Caco-2 (cell line): ENCODE data around the gene TMEM178A. TPM values are rescaled to one million over a fixed set of nuclear protein-coding genes. Genes with fewer than 3 reads are reported as not detected.

ENCODE experiments used
- BruUV-seq: library from RNA; stranded (reverse); fragments of 400-500 nt; replicated peaks from 2 replicates; lab custom pipeline; 2021; lab: Mats Ljungman, UMichigan
- CTCF ChIA-PET: fragments of 300-600 bp; sonication (Branson Sonifier 250); formaldehyde crosslinking; loops from one replicate; lab custom pipeline; 2022; ENCODE audit warnings: antibody characterized with exemption; lab: Charles Lee
- POLR2A ChIA-PET: fragments of 300-600 bp; sonication (Branson Sonifier 250); formaldehyde crosslinking; loops from one replicate; lab custom pipeline; 2022; ENCODE audit warnings: antibody characterized with exemption; lab: Charles Lee
- DNase-seq, 2 experiments: peaks; one replicate each; pipeline versions ENCODE4 v3.0.0 to v3.0.0-alpha.2; 2020 to 2022
- H3K27me3 ChIP-seq: replicated peaks from 2 replicates; pipeline ENCODE4 v1.6.0; 2011; ENCODE audit warnings: low read length; ENCODE audit not compliant: control insufficient read depth, insufficient read depth
- H3K36me3 ChIP-seq: 2 replicates; pipeline ENCODE4 v1.5.1; 2011; ENCODE audit warnings: low read length; ENCODE audit not compliant: control insufficient read depth, insufficient read depth
- H3K4me1 ChIP-seq: fragments of 250-450 bp; sonication (Bioruptor Pico); 2 replicates; pipeline ENCODE4 v1.5.1; 2020; ENCODE audit warnings: mild to moderate bottlenecking
- H3K4me3 ChIP-seq: 2 replicates; pipeline ENCODE4 v1.5.1; 2011; ENCODE audit warnings: low read depth, mild to moderate bottlenecking, control low read depth, low read length
- H3K9me3 ChIP-seq: fragments of 250-450 bp; sonication (Bioruptor Pico); 2 replicates; pipeline ENCODE4 v1.5.1; 2020; ENCODE audit warnings: mild to moderate bottlenecking, moderate library complexity
- H3K27ac Mint-ChIP-seq: one replicate; pipeline ENCODE4 v1.8.0; 2022; ENCODE audit warnings: mixed read lengths; ENCODE audit not compliant: unreplicated experiment
- H3K27me3 Mint-ChIP-seq: one replicate; pipeline ENCODE4 v1.8.0; 2022; ENCODE audit warnings: mixed read lengths; ENCODE audit not compliant: insufficient read depth, unreplicated experiment
- H3K36me3 Mint-ChIP-seq: one replicate; pipeline ENCODE4 v1.8.0; 2022; ENCODE audit warnings: mild to moderate bottlenecking, mixed read lengths; ENCODE audit not compliant: insufficient read depth, unreplicated experiment
- H3K4me1 Mint-ChIP-seq: one replicate; pipeline ENCODE4 v1.8.0; 2022; ENCODE audit warnings: low read depth, mixed read lengths; ENCODE audit not compliant: unreplicated experiment
- H3K4me3 Mint-ChIP-seq: one replicate; pipeline ENCODE4 v1.8.0; 2022; ENCODE audit warnings: mild to moderate bottlenecking, moderate library complexity, mixed read lengths; ENCODE audit not compliant: unreplicated experiment
- H3K9me3 Mint-ChIP-seq: one replicate; pipeline ENCODE4 v1.8.0; 2022; ENCODE audit warnings: mixed read lengths; ENCODE audit not compliant: unreplicated experiment
- intact Hi-C: fragments of 100-400 bp; cut with micrococcal nuclease; formaldehyde crosslinking; loops from one replicate; pipeline ENCODE4 v1.10.0; 2022; ENCODE audit not compliant: unreplicated experiment
- total RNA-seq: library from RNA; stranded (reverse); gene quantifications from 2 replicates; pipeline ENCODE4 v1.2.3, GENCODE V29; 2022
- TF ChIP-seq, protein P1 (sequence below), 2 experiments: fragments of 200-600 bp in 1 of 2; IDR thresholded peaks; 1 replicate in 1 of 2; 2 replicates in 1 of 2; pipeline versions ENCODE4 v1.5.1 to v1.8.0; 2011 to 2022; ENCODE audit warnings: antibody characterized with exemption in 1 of 2, control low read depth in 1 of 2, inconsistent platforms in 1 of 2, low read depth in 1 of 2, low read length in 1 of 2, mild to moderate bottlenecking in 1 of 2, moderate library complexity in 1 of 2; ENCODE audit not compliant: insufficient read depth in 1 of 2, severe bottlenecking in 1 of 2, unreplicated experiment in 1 of 2

Gene TMEM178A
- total RNA-seq, 1 experiment from 2014 or later, result 0.29 TPM

DNA sequence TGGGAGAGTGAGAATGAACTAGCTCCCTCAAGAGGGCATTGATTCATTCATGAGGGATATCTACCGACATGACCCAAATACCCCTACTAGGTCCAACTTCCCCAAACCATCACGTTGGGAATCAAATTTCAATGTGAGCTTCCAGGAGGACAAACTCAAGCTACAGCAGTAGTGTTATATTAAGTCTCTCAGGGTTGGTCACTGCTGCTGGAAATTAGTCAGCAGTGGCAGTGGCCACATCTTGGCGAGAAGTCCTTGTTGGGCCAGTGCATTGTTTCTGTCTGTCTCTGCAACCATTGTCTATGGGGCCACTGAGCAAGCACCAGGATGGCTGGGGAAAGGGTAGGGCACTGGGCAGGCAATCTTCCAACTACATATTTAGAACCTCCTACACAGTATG is 65.8 kb downstream of the TMEM178A start:
- Histone ChIP-seq H3K4me3 (no peak overlapping the region), H3K9me3 (no peaks in the 10 kb centered on the region), H3K4me1 (peaks cover under 1% of the 10 kb centered on the region; the same call in 1 of the 2 replicates), H3K27me3 (no peaks in the 10 kb centered on the region), H3K36me3 (peaks cover 2% of the 10 kb centered on the region)
- Mint-ChIP-seq H3K27me3 (no peaks in the 10 kb centered on the region), H3K4me3 (no peak overlapping the region), H3K4me1 (peaks cover under 1% of the 10 kb centered on the region), H3K9me3 (no peaks in the 10 kb centered on the region), H3K36me3 (peaks cover 21% of the 10 kb centered on the region), H3K27ac (no peak overlapping the region)
- ChIA-PET CTCF (interaction anchor here (1.4 kb wide), 2 partner anchors 138 kb away, joined by 3 to 13 read pairs; no protein-coding TSS in a partner anchor), POLR2A (no interaction called here)
- no peak for DNase-seq
- no TSS peak for BruUV-seq
- intact Hi-C loops, result no loop called here
- TF ChIP-seq, protein P1, sequence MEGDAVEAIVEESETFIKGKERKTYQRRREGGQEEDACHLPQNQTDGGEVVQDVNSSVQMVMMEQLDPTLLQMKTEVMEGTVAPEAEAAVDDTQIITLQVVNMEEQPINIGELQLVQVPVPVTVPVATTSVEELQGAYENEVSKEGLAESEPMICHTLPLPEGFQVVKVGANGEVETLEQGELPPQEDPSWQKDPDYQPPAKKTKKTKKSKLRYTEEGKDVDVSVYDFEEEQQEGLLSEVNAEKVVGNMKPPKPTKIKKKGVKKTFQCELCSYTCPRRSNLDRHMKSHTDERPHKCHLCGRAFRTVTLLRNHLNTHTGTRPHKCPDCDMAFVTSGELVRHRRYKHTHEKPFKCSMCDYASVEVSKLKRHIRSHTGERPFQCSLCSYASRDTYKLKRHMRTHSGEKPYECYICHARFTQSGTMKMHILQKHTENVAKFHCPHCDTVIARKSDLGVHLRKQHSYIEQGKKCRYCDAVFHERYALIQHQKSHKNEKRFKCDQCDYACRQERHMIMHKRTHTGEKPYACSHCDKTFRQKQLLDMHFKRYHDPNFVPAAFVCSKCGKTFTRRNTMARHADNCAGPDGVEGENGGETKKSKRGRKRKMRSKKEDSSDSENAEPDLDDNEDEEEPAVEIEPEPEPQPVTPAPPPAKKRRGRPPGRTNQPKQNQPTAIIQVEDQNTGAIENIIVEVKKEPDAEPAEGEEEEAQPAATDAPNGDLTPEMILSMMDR (IDR thresholded peaks at IDR 0.05; ENCODE audit: insufficient read depth in 1 of 2, low read depth in 1 of 2, low read length in 1 of 2, severe bottlenecking in 1 of 2, unreplicated experiment in 1 of 2), result no peak

DNA sequence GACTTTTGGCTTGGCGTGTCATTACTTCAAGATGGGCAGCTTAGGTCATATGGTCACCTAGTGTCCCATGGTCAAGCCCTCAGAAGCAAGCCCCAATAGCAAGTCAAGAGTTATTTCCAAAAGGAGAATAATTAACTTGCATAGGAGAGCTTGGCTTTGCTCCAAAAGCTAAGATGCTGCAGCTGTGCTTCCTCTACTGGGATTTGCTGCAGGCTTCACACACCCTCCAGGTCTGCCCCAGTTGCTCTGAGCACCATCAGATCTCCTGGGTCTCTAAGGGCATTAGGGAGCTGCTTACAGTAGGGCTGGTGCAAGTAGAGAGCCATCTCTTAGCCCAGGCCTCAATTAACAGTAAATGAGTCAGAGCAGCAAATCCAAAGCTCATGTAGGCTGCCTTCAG is 66.8 kb downstream of the TMEM178A start:
- ChIA-PET POLR2A (no interaction called here), CTCF (interaction anchor here (1.4 kb wide), 1 partner anchor 139 kb away, joined by 3 read pairs; no protein-coding TSS in a partner anchor)
- H3K36me3 Mint-ChIP-seq, result peaks cover 23% of the 10 kb centered on the region
- H3K4me3 Mint-ChIP-seq, result no peak overlapping the region
- intact Hi-C loops, result no loop called here
- DNase-seq, result no peak
- H3K27me3 ChIP-seq, result no peaks in the 10 kb centered on the region
- H3K36me3 ChIP-seq, result peaks cover 2% of the 10 kb centered on the region
- TF ChIP-seq, protein P1 (IDR thresholded peaks at IDR 0.05; ENCODE audit: insufficient read depth in 1 of 2, low read depth in 1 of 2, low read length in 1 of 2, severe bottlenecking in 1 of 2, unreplicated experiment in 1 of 2), result no peak
- no peak overlapping the region for H3K27ac Mint-ChIP-seq
- no peaks in the 10 kb centered on the region for H3K27me3 Mint-ChIP-seq
- no peak overlapping the region for H3K4me3 ChIP-seq
- no peaks in the 10 kb centered on the region for H3K4me1 ChIP-seq
- H3K9me3 Mint-ChIP-seq, result no peaks in the 10 kb centered on the region
- H3K9me3 ChIP-seq, result no peaks in the 10 kb centered on the region
- no TSS peak for BruUV-seq
- H3K4me1 Mint-ChIP-seq, result no peaks in the 10 kb centered on the region

DNA sequence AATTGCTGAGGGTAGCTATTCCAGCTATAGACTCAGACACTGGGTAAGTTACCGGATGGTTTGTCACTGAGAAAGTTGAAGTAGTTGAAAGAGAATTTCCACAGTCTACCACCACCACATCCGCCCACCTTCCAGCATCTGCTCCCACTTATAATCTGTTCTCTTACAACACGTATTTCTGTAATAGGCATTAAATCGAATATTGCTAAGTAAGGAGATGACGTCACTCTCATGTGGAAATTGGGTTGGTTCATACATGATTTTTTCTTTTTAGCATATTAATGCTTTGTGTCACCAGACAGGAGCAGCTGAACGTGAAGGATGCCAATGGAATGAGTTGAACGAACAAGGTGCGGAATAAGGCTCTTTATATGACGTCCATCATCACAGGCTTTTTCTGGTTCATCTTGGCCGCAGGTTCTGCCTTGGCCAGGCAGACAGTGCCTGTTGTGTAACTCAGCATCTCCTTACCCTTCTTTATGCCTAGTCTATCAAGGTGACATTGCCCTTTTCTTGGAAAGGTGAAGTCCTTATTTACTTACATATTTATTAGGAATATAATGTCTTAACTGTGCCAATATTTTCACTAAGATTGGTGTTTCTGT is 67.5 kb downstream of the TMEM178A start:
- intact Hi-C loops, result no loop called here
- TF ChIP-seq, protein P1 (IDR thresholded peaks at IDR 0.05; ENCODE audit: insufficient read depth in 1 of 2, low read depth in 1 of 2, low read length in 1 of 2, severe bottlenecking in 1 of 2, unreplicated experiment in 1 of 2), result no peak
- no peak overlapping the region for H3K27ac Mint-ChIP-seq

More for the DNA sequence above, 67.5 kb downstream of the TMEM178A start:
- POLR2A ChIA-PET, result no interaction called here
- Mint-ChIP-seq H3K36me3 (peaks cover 27% of the 10 kb centered on the region), H3K4me1 (no peaks in the 10 kb centered on the region), H3K4me3 (no peak overlapping the region), H3K9me3 (no peaks in the 10 kb centered on the region), H3K27me3 (no peaks in the 10 kb centered on the region)
- Histone ChIP-seq H3K4me3 (no peak overlapping the region), H3K4me1 (no peaks in the 10 kb centered on the region), H3K27me3 (no peaks in the 10 kb centered on the region), H3K36me3 (peaks cover 2% of the 10 kb centered on the region), H3K9me3 (no peaks in the 10 kb centered on the region)
- no peak for DNase-seq
- CTCF ChIA-PET, result no interaction called here
- no TSS peak for BruUV-seq
